GM12878 (cell line): ENCODE results near the gene ERFL. TPM values are rescaled to one million over a fixed set of nuclear protein-coding genes. Genes with fewer than 3 reads are reported as not detected.
A peak's percentile ranks its signal among the peaks of the same experiment; 100 is the strongest.

Experiments used
- ATAC-seq: fragments of 200-7000 bp; cut with Tn5 transposase; 3 replicates; pipeline ENCODE4 v1.9.1; 2020; ENCODE audit warnings: mild to moderate bottlenecking, moderate library complexity
- BruUV-seq: library from RNA; stranded (reverse); fragments of 400-500 nt; replicated peaks from 2 replicates; lab custom pipeline; 2021; lab: Mats Ljungman, UMichigan
- CTCF ChIA-PET: fragments of 300-600 bp; sonication (Branson Sonifier 250); formaldehyde crosslinking; extraction: SDS; loops from one replicate; lab custom pipeline; 2021; ENCODE audit warnings: inconsistent platforms; lab: Yijun Ruan, JAX
- POLR2A ChIA-PET: fragments of 350-600 bp; formaldehyde crosslinking; extraction: SDS; loops from one replicate; lab custom pipeline; 2021; ENCODE audit warnings: inconsistent platforms; lab: Charles Lee
- RAD21 ChIA-PET: fragments of 300-600 bp; sonication (Branson Sonifier 250); formaldehyde crosslinking; loops from one replicate; lab custom pipeline; 2023; ENCODE audit warnings: antibody characterized with exemption; ENCODE audit not compliant: unreplicated experiment; lab: Charles Lee
- SMC1A ChIA-PET: fragments of 300-600 bp; sonication (Branson Sonifier 250); formaldehyde crosslinking; loops from one replicate; lab custom pipeline; 2023; ENCODE audit not compliant: unreplicated experiment, uncharacterized antibody; lab: Charles Lee
- DNase-seq: peaks from one replicate; pipeline ENCODE4 v3.0.0-alpha.2; 2011; ENCODE audit warnings: low read depth, low spot score
- FAIRE-seq: peaks from 3 replicates; lab custom pipeline; 2011; peaks lifted over from hg19 to GRCh38; lab: Jason Lieb, UNC
- H2AFZ ChIP-seq: 2 replicates; pipeline ENCODE4 v1.6.0; 2011; ENCODE audit warnings: low read depth, low read length, control low read depth; ENCODE audit not compliant: control insufficient read depth
- H3K27ac ChIP-seq: 2 replicates; pipeline ENCODE4 v1.5.1; 2011; ENCODE audit warnings: control low read depth; ENCODE audit not compliant: control insufficient read depth, insufficient read depth
- H3K27me3 ChIP-seq, 2 experiments: replicated peaks in 1 of 2; 2 replicates each; pipeline versions ENCODE4 v1.6.0 to v1.6.1; 2011; ENCODE audit warnings: low read length in 1 of 2; ENCODE audit not compliant: control insufficient read depth in 2 of 2, insufficient read depth in 2 of 2
- H3K36me3 ChIP-seq, 2 experiments: 2 replicates each; pipeline ENCODE4 v1.5.1; 2011; ENCODE audit warnings: low read length in 1 of 2; ENCODE audit not compliant: control insufficient read depth in 2 of 2, insufficient read depth in 2 of 2
- H3K4me1 ChIP-seq: 2 replicates; pipeline ENCODE4 v1.6.1; 2011; ENCODE audit warnings: mild to moderate bottlenecking, low read length, moderate library complexity, mixed read lengths; ENCODE audit not compliant: control insufficient read depth, insufficient read depth
- H3K4me2 ChIP-seq: 2 replicates; pipeline ENCODE4 v1.6.0; 2011; ENCODE audit warnings: control low read depth; ENCODE audit not compliant: control insufficient read depth, insufficient read depth
- H3K4me3 ChIP-seq: fragments of 200-600 bp; sonication (generic); 2 replicates; pipeline ENCODE4 v1.5.1; 2016
- H3K79me2 ChIP-seq: 2 replicates; pipeline ENCODE4 v1.6.0; 2011; ENCODE audit warnings: low read length; ENCODE audit not compliant: control insufficient read depth, insufficient read depth
- H3K9ac ChIP-seq: 2 replicates; pipeline ENCODE4 v1.8.0; 2011; ENCODE audit warnings: low read length, control low read depth, mixed read lengths; ENCODE audit not compliant: control insufficient read depth, insufficient read depth
- H3K9me3 ChIP-seq: replicated peaks from 3 replicates; pipeline ENCODE4 v1.5.1; 2011; ENCODE audit warnings: mild to moderate bottlenecking, low read length; ENCODE audit not compliant: control insufficient read depth, insufficient read depth
- H4K20me1 ChIP-seq: 2 replicates; pipeline ENCODE4 v1.6.0; 2011; ENCODE audit not compliant: control insufficient read depth, insufficient read depth
- WGBS: methylation state at CpG from one replicate; pipeline ENCODE4 v1.1.6; 2016; ENCODE audit warnings: low lambda C conversion rate; ENCODE audit not compliant: insufficient replicate concordance, insufficient coverage; ENCODE audit errors: missing lambda C conversion rate; 5-methylcytosine and 5-hydroxymethylcytosine counted together
- in situ Hi-C: fragments of 300-500 bp; cut with MboI; formaldehyde crosslinking; loops from 9 replicates; pipeline ENCODE4 v1.14.3; 2018; ENCODE audit warnings: mixed read lengths
- intact Hi-C: fragments of 100-400 bp; cut with micrococcal nuclease; formaldehyde crosslinking; loops from one replicate; pipeline ENCODE4 v1.14.2; 2022; ENCODE audit not compliant: unreplicated experiment
- polyA plus RNA-seq, 11 experiments: library from polyadenylated mRNA; depleted of rRNA in 4 of 11; unstranded in 6 of 11; stranded (reverse) in 5 of 11; fragments of >200 nt; fragmentation: Nextera tagmentation in 4 of 11; fragmentation: Illumina TruSeq in 1 of 11; extraction: Ambion mirVana in 4 of 11; extraction: Trizol in 1 of 11; gene quantifications; 1 replicate in 1 of 11; 2 replicates in 10 of 11; pipeline versions ENCODE4 v1.2.1 to v1.2.3, GENCODE V29; 2011 to 2016; ENCODE audit warnings: inconsistent platforms in 2 of 11, missing spikeins in 2 of 11, low read depth in 1 of 11
- total RNA-seq, 4 experiments: library from RNA; depleted of rRNA in 3 of 4; stranded (reverse); fragments of >200 nt in 3 of 4; fragmentation: Illumina TruSeq in 1 of 4; extraction: Trizol in 1 of 4; gene quantifications; 2 replicates each; pipeline versions ENCODE4 v1.2.1 to v1.2.3, GENCODE V29; 2013 to 2021
- TF ChIP-seq, protein P1 (sequence below): fragments of 450-650 bp; IDR thresholded peaks from 2 replicates; pipeline ENCODE4 v1.6.1; 2016; ENCODE audit warnings: mild to moderate bottlenecking
- TF ChIP-seq, protein P2 (sequence below): fragments of 450-650 bp; conservative IDR thresholded peaks from 2 replicates; pipeline ENCODE4 v1.6.1; 2017; ENCODE audit warnings: mild to moderate bottlenecking, moderate library complexity

The ERFL gene
- total and polyA plus RNA-seq, 10 of the 15 experiments (the other 5 are each of a cell fraction or from before 2014, with no cell fraction given), result 0.04 to 0.10 (median 0.05) TPM; not detected in 7

DNA sequence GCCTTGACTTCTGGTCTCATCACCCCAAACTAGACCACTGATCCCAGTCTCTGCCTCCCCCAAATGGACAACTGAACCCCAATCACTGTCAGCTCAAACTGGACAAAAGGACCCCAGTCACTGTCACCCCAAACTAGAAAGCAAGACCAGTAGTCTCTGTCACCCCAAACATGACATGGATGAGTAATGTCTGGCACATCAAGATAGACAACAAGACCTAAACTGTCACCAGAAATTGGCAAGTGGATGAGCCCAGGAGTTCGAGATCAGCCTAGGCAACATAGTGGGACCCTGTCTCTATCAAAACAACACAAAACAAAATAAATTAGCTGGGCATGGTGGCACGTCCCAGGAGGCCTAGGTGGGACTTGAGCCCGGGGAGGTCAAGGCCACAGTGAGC, 18.8 kb upstream of the ERFL start:
- no peaks in the 10 kb centered on the region for H4K20me1 ChIP-seq
- FAIRE-seq (no peak), DNase-seq (no peak), ATAC-seq (no peak)
- peak overlapping the region; percentile 8; the same call in 1 of the 2 replicates for H3K27ac ChIP-seq
- POLR2A ChIA-PET, result interaction anchor here (1.5 to 3.1 kb wide), 2 partner anchors 12 to 58 kb away, joined by 3 to 16 read pairs; partner anchors contain the start of gene RABAC1
- H3K9me3 ChIP-seq, result no peaks in the 10 kb centered on the region; the same call in 2 of the 3 replicates
- in situ Hi-C loops, result loop anchor here (5.0 to 25.0 kb wide), 2 partner anchors 75 to 1815 kb away; partner anchors contain the start of gene SMG9
- no peaks in the 10 kb centered on the region for H3K27me3 ChIP-seq
- peaks cover 38% of the 10 kb centered on the region for H3K4me1 ChIP-seq
- no peaks in the 10 kb centered on the region for H3K79me2 ChIP-seq
- CTCF ChIA-PET, result interaction anchor here (0.8 to 10.0 kb wide), 8 partner anchors 11 to 154 kb away, joined by 3 to 98 read pairs (median 12); partner anchors contain the start of genes CD79A, RABAC1 and RPS19
- intact Hi-C loops, result no loop called here
- 93% methylated on average over 3 of the region's 3 CpGs for WGBS
- RAD21 ChIA-PET, result interaction anchor here (1.4 to 2.9 kb wide), 3 partner anchors 72 to 88 kb away, joined by 3 to 25 read pairs (median 5); partner anchors contain the start of gene RPS19
- TF ChIP-seq, protein P1, sequence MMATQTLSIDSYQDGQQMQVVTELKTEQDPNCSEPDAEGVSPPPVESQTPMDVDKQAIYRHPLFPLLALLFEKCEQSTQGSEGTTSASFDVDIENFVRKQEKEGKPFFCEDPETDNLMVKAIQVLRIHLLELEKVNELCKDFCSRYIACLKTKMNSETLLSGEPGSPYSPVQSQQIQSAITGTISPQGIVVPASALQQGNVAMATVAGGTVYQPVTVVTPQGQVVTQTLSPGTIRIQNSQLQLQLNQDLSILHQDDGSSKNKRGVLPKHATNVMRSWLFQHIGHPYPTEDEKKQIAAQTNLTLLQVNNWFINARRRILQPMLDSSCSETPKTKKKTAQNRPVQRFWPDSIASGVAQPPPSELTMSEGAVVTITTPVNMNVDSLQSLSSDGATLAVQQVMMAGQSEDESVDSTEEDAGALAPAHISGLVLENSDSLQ, result peak; percentile 12; the same call in 1 of the 2 replicates
- TF ChIP-seq, protein P2, sequence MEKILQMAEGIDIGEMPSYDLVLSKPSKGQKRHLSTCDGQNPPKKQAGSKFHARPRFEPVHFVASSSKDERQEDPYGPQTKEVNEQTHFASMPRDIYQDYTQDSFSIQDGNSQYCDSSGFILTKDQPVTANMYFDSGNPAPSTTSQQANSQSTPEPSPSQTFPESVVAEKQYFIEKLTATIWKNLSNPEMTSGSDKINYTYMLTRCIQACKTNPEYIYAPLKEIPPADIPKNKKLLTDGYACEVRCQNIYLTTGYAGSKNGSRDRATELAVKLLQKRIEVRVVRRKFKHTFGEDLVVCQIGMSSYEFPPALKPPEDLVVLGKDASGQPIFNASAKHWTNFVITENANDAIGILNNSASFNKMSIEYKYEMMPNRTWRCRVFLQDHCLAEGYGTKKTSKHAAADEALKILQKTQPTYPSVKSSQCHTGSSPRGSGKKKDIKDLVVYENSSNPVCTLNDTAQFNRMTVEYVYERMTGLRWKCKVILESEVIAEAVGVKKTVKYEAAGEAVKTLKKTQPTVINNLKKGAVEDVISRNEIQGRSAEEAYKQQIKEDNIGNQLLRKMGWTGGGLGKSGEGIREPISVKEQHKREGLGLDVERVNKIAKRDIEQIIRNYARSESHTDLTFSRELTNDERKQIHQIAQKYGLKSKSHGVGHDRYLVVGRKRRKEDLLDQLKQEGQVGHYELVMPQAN, result no peak
- no peak overlapping the region for H2AFZ ChIP-seq
- no peak overlapping the region for H3K9ac ChIP-seq
- H3K36me3 ChIP-seq, result no peaks in the 10 kb centered on the region
- H3K4me2 ChIP-seq, result no peak overlapping the region
- no peak overlapping the region for H3K4me3 ChIP-seq
- SMC1A ChIA-PET, result interaction anchor here (2.5 to 3.3 kb wide), 2 partner anchors 74 to 194 kb away, joined by 7 to 57 read pairs; partner anchors contain the start of gene CD79A
- no TSS peak for BruUV-seq
